22Rv1 (cell line): ENCODE results near the gene ZNF469.

ENCODE experiments used
- H3K27ac ChIP-seq: fragments of 450-650 bp; 2 replicates; pipeline ENCODE4 v1.5.1; 2017
- CTCF ChIP-seq: fragments of 450-650 bp; IDR thresholded peaks from 2 replicates; pipeline ENCODE4 v1.5.1; 2017; ENCODE audit warnings: mild to moderate bottlenecking
- ZFX ChIP-seq: fragments of 450-650 bp; IDR thresholded peaks from 2 replicates; pipeline ENCODE4 v1.6.1; 2017; ENCODE audit warnings: antibody characterized with exemption, borderline replicate concordance

The ZNF469 gene

GRCh38 chr16:88420496-88420895, 37.7 kb downstream of the ZNF469 start:
- no peak for TF ChIP-seq ZFX
- no peak for TF ChIP-seq CTCF
- no peak overlapping the region for H3K27ac ChIP-seq

- no peak for TF ChIP-seq CTCF
- no peak overlapping the region for H3K27ac ChIP-seq
Measured at GRCh38 chr16:88421301-88421700, 38.5 kb downstream of the ZNF469 start.

GRCh38 chr16:88421871-88422433, 39.2 kb downstream of the ZNF469 start:
- H3K27ac ChIP-seq, result no peak overlapping the region
- no peak for TF ChIP-seq ZFX
- no peak for TF ChIP-seq CTCF

- TF ChIP-seq ZFX, result no peak
- no peak for TF ChIP-seq CTCF
- no peak overlapping the region for H3K27ac ChIP-seq
Measured at GRCh38 chr16:88422733-88423447, 40.1 kb downstream of the ZNF469 start.

- TF ChIP-seq ZFX, result no peak
- no peak for TF ChIP-seq CTCF
- no peak overlapping the region for H3K27ac ChIP-seq
Measured at GRCh38 chr16:88423448-88423850, 40.7 kb downstream of the ZNF469 start.

GRCh38 chr16:88424587-88425235, 42.0 kb downstream of the ZNF469 start:
- TF ChIP-seq ZFX (no peak), CTCF (no peak)
- H3K27ac ChIP-seq, result no peak overlapping the region

GRCh38 chr16:88426018-88426417, 43.3 kb downstream of the ZNF469 start:
- TF ChIP-seq CTCF (no peak), ZFX (no peak)

More at GRCh38 chr16:88426018-88426417, 43.3 kb downstream of the ZNF469 start:
- no peak overlapping the region for H3K27ac ChIP-seq
